ENCODE measurements around the gene TOX3. TPM values are rescaled to one million over a fixed set of nuclear protein-coding genes. Genes with fewer than 3 reads are reported as not detected.

The TOX3 gene
- total RNA-seq, 1 donor from 2014 or later: 48.1 TPM

DNA sequence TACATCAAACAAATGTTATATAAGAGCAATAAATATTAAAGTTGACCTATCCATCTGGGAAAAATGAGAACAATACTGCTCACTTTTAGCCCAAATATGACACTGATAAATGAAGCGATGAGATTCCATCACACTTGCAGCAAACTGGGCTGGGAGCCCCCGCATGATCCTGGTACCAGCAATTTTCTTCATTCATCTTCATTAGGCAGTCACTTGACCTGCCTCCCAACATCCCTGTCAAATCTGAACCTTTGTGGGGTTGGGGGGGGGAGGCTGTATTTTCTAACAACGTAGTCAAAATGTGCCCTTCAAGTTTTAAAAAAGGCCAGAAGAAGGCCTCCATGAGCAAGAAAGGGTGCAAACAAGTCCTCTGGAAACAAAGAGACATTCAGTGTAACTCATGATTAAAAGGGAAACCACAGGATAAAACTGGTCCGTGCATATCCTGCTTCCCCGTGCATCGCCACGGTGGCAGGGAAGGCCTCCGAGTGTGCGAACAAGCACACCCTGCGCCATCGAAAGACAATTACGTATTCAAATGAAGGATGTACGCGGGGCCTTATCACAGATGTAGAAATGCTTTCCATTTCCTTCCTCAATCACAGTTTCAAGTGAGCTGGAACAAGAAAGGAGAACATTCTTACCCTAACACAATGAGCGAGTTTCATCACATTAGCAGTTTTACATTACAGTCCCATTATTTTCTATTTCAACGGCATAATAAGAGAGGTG is 48.4 kb downstream of the TOX3 start:
- peak overlapping the region; percentile 90 for H3K27ac Mint-ChIP-seq
- Histone ChIP-seq H3K36me3 (no peaks in the 10 kb centered on the region), H3K4me3 (no peak overlapping the region), H3F3A (ENCODE audit: low read depth) (peaks cover 28% of the 10 kb centered on the region), H2AFZ (replicated peaks) (no peak overlapping the region), H3K9ac (no peak overlapping the region), H3K27me3 (no peaks in the 10 kb centered on the region), H4K20me1 (ENCODE audit: low read depth) (peaks cover 100% of the 10 kb centered on the region), H3K9me3 (ENCODE audit: low read depth) (no peaks in the 10 kb centered on the region), H3K4me2 (peak overlapping the region; percentile 40), H3K4me1 (peaks cover 83% of the 10 kb centered on the region), H3K27ac (peak overlapping the region; percentile 72), H3K79me2 (ENCODE audit: low read depth) (peaks cover 100% of the 10 kb centered on the region)
- H3K9me3 Mint-ChIP-seq: no peaks in the 10 kb centered on the region
- H3K36me3 Mint-ChIP-seq: peaks cover 8% of the 10 kb centered on the region
- peak overlapping the region; percentile 70 for H3K4me3 Mint-ChIP-seq
- TF ChIP-seq EZH2 (IDR thresholded peaks at IDR 0.05) (no peak), EZH2phosphoT487 (IDR thresholded peaks at IDR 0.05) (no peak)
- TF ChIP-seq, protein P1, sequence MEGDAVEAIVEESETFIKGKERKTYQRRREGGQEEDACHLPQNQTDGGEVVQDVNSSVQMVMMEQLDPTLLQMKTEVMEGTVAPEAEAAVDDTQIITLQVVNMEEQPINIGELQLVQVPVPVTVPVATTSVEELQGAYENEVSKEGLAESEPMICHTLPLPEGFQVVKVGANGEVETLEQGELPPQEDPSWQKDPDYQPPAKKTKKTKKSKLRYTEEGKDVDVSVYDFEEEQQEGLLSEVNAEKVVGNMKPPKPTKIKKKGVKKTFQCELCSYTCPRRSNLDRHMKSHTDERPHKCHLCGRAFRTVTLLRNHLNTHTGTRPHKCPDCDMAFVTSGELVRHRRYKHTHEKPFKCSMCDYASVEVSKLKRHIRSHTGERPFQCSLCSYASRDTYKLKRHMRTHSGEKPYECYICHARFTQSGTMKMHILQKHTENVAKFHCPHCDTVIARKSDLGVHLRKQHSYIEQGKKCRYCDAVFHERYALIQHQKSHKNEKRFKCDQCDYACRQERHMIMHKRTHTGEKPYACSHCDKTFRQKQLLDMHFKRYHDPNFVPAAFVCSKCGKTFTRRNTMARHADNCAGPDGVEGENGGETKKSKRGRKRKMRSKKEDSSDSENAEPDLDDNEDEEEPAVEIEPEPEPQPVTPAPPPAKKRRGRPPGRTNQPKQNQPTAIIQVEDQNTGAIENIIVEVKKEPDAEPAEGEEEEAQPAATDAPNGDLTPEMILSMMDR (IDR thresholded peaks at IDR 0.05): no peak
- peaks cover 54% of the 10 kb centered on the region for H3K4me1 Mint-ChIP-seq
- DNase-seq (ENCODE audit: low spot score): peak; percentile 37
- no peaks in the 10 kb centered on the region for H3K27me3 Mint-ChIP-seq (ENCODE audit: insufficient read depth, low read depth)

DNA sequence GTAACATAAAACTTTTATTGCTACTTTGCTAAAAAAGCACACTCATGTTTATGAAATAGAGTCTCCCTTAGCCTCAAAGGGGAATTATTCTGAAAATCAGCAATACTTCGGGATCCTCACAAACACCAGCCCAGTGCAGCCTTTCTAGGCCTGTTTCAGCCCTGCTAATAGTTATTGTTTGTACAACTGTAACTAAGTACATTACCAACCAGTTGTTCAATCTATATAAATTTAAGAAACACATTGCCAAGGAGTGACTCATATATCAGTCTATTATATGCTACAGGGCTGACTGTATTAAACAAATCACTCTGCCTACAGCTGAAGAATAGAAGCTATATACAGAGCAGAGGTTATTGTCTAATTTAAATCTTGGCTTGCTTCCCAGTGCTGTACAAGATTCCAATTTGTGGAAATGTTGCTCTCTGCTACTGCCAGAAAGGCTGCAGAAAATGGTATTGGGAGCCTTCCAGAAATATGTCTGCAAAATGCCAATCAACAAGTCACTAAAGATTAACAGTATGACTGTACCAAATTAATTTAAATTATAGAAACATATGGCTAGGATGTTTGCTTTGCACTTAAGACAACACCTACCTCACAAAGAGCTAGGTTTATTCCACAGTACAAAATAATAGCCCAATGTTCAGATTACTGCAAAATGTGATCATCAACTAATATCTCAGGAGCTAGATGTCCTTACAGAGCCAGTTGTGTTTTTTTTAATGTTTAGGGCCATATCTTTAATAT is 49.7 kb downstream of the TOX3 start:
- Mint-ChIP-seq H3K4me3 (peak overlapping the region; percentile 0), H3K9me3 (no peaks in the 10 kb centered on the region), H3K27ac (no peak overlapping the region), H3K36me3 (peaks cover 12% of the 10 kb centered on the region), H3K4me1 (peaks cover 53% of the 10 kb centered on the region), H3K27me3 (ENCODE audit: insufficient read depth, low read depth) (no peaks in the 10 kb centered on the region)
- H3K79me2 ChIP-seq (ENCODE audit: low read depth): peaks cover 100% of the 10 kb centered on the region
- H3K4me1 ChIP-seq: peaks cover 79% of the 10 kb centered on the region
- no peaks in the 10 kb centered on the region for H3K9me3 ChIP-seq (ENCODE audit: low read depth)
- no peaks in the 10 kb centered on the region for H3K27me3 ChIP-seq
- TF ChIP-seq EZH2 (IDR thresholded peaks at IDR 0.05) (no peak), EZH2phosphoT487 (IDR thresholded peaks at IDR 0.05) (no peak)
- TF ChIP-seq, protein P1 (IDR thresholded peaks at IDR 0.05): no peak
- H3K27ac ChIP-seq: no peak overlapping the region
- DNase-seq (ENCODE audit: low spot score): no peak
- no peak overlapping the region for H3K4me3 ChIP-seq
- no peak overlapping the region for H3K9ac ChIP-seq
- H2AFZ ChIP-seq (replicated peaks): no peak overlapping the region
- H3K36me3 ChIP-seq: no peaks in the 10 kb centered on the region
- H4K20me1 ChIP-seq (ENCODE audit: low read depth): peaks cover 100% of the 10 kb centered on the region
- peaks cover 20% of the 10 kb centered on the region for H3F3A ChIP-seq (ENCODE audit: low read depth)
- H3K4me2 ChIP-seq: peak overlapping the region; percentile 12

DNA sequence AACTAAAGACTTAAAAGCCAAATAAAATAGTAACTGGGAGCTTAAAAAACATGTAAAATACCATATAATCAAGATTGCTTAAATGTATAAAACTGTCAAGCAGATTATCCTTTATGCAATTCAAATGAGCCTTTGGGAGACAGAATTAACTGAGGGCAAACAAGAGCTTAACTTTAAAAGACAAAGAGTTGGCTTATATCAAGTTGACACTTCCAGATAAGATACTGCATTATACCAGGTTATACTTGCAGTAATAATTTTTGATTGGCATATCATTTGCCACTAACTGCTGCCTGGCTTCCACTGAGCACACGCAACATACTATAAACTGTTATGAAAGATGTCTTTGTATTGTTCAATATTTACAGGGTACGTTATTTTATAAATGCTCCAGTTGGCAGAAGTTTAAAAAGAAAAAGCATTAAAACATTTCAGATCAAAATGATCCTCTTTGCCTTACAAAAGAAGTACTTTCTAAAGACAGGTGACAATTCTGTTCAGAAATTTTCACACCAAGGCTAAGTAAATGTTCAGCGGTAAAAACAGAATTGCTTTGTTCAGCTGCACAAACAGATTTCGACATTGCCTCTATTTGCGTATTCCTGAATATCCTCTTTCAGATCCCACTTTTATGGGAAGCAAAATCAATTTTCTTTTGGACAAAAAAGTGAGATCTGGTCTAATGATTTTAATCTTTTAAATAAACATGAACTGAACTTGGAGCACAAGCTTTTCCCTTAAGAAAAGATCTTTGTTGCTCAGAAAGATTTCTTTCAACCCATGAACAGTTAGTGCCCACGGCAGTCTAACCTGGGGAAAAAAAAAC is 50.7 kb downstream of the TOX3 start:
- no peaks in the 10 kb centered on the region for H3K9me3 Mint-ChIP-seq
- no peak overlapping the region for H2AFZ ChIP-seq (replicated peaks)
- no peak overlapping the region for H3K27ac ChIP-seq
- DNase-seq (ENCODE audit: low spot score): no peak
- peaks cover 17% of the 10 kb centered on the region for H3K36me3 Mint-ChIP-seq
- H3K27me3 Mint-ChIP-seq (ENCODE audit: insufficient read depth, low read depth): no peaks in the 10 kb centered on the region
- H3K36me3 ChIP-seq: no peaks in the 10 kb centered on the region
- H3K4me1 Mint-ChIP-seq: peaks cover 46% of the 10 kb centered on the region
- H3F3A ChIP-seq (ENCODE audit: low read depth): peaks cover 16% of the 10 kb centered on the region
- TF ChIP-seq EZH2phosphoT487 (IDR thresholded peaks at IDR 0.05): no peak
- TF ChIP-seq EZH2 (IDR thresholded peaks at IDR 0.05): no peak
- TF ChIP-seq, protein P1 (IDR thresholded peaks at IDR 0.05): no peak
- no peaks in the 10 kb centered on the region for H3K9me3 ChIP-seq (ENCODE audit: low read depth)
- peaks cover 100% of the 10 kb centered on the region for H4K20me1 ChIP-seq (ENCODE audit: low read depth)
- H3K79me2 ChIP-seq (ENCODE audit: low read depth): peaks cover 100% of the 10 kb centered on the region
- no peak overlapping the region for H3K4me3 Mint-ChIP-seq
- H3K4me1 ChIP-seq: peaks cover 81% of the 10 kb centered on the region
- no peak overlapping the region for H3K27ac Mint-ChIP-seq
- no peaks in the 10 kb centered on the region for H3K27me3 ChIP-seq
- peak overlapping the region; percentile 19 for H3K4me2 ChIP-seq
- no peak overlapping the region for H3K4me3 ChIP-seq
- no peak overlapping the region for H3K9ac ChIP-seq

All from neural progenitor cell (in vitro differentiated cells).